OCI-LY3 (cell line): Measurements from ENCODE around the gene TBX10.

Source experiments
- H2AFZ ChIP-seq: fragments of 200-600, 300-600 bp; shearing (Covaris generic); 2 replicates; pipeline ENCODE4 v1.6.0; 2014; ENCODE audit warnings: antibody characterized with exemption, low read depth, low read length
- H3K27ac ChIP-seq: fragments of 200-600, 300-600 bp; sonication (generic); 2 replicates; pipeline ENCODE4 v1.5.1; 2014; ENCODE audit warnings: mild to moderate bottlenecking, low read length, moderate library complexity, mixed read lengths
- H3K27me3 ChIP-seq: fragments of 200-600, 300-600 bp; sonication (generic); 2 replicates; pipeline ENCODE4 v1.6.1; 2014; ENCODE audit warnings: low read depth, low read length, mixed read lengths
- H3K36me3 ChIP-seq: fragments of 200-600, 300-600 bp; sonication (generic); replicated peaks from 2 replicates; pipeline ENCODE3; 2014; ENCODE audit warnings: low read depth, low read length, mixed read lengths
- H3K4me1 ChIP-seq: fragments of 300-600, 200-600 bp; sonication (generic); 2 replicates; pipeline ENCODE4 v1.6.1; 2014; ENCODE audit warnings: low read length, mixed read lengths
- H3K4me2 ChIP-seq: fragments of 200-600, 300-600 bp; sonication (generic); 2 replicates; pipeline ENCODE4 v1.6.1; 2014; ENCODE audit warnings: low read length, mixed read lengths
- H3K4me3 ChIP-seq: fragments of 300-600, 200-600 bp; sonication (generic); 2 replicates; pipeline ENCODE4 v1.5.1; 2014; ENCODE audit warnings: antibody characterized with exemption, mild to moderate bottlenecking, low read length, moderate library complexity
- H3K79me2 ChIP-seq: fragments of 300-600, 200-600 bp; shearing (Covaris generic); 2 replicates; pipeline ENCODE4 v1.6.1; 2014; ENCODE audit warnings: mild to moderate bottlenecking, low read length, mixed read lengths
- H3K9ac ChIP-seq: fragments of 300-600, 200-600 bp; shearing (Covaris generic); 2 replicates; pipeline ENCODE4 v1.6.0; 2014; ENCODE audit warnings: mild to moderate bottlenecking, low read length, moderate library complexity
- H3K9me3 ChIP-seq: fragments of 200-600, 300-600 bp; shearing (Covaris generic); 2 replicates; pipeline ENCODE4 v1.6.1; 2014; ENCODE audit warnings: low read length, mixed read lengths; ENCODE audit not compliant: insufficient read depth
- H4K20me1 ChIP-seq: fragments of 200-600, 300-600 bp; sonication (generic); 2 replicates; pipeline ENCODE4 v1.6.1; 2016; ENCODE audit warnings: low read length, mixed read lengths; ENCODE audit not compliant: insufficient read depth
- CTCF ChIP-seq: fragments of 200-600, 300-600 bp; sonication (generic); IDR thresholded peaks from 2 replicates; pipeline ENCODE4 v1.5.1; 2014; ENCODE audit warnings: antibody characterized with exemption, low read length, low read depth
- EZH2phosphoT487 ChIP-seq: fragments of 200-600 bp; shearing (Covaris generic); IDR thresholded peaks from 2 replicates; pipeline ENCODE4 v1.6.1; 2018; ENCODE audit warnings: antibody characterized with exemption, mixed run types, low read depth

Gene TBX10

GRCh38 chr11:67656278-67656922 is 16.8 kb upstream of the TBX10 start:
- TF ChIP-seq EZH2phosphoT487: no peak
- H3K4me1 ChIP-seq: peaks cover 11% of the 10 kb centered on the region
- H3K4me3 ChIP-seq: no peak overlapping the region
- H3K4me2 ChIP-seq: no peak overlapping the region
- H3K27ac ChIP-seq: no peak overlapping the region
- H4K20me1 ChIP-seq: no peaks in the 10 kb centered on the region
- H3K9me3 ChIP-seq: peaks cover 26% of the 10 kb centered on the region
- H3K36me3 ChIP-seq: peaks cover 4% of the 10 kb centered on the region
- no peaks in the 10 kb centered on the region for H3K79me2 ChIP-seq
- no peak overlapping the region for H3K9ac ChIP-seq
- peaks cover 17% of the 10 kb centered on the region for H3K27me3 ChIP-seq
- H2AFZ ChIP-seq: no peak overlapping the region

GRCh38 chr11:67654225-67654624 is 14.7 kb upstream of the TBX10 start:
- TF ChIP-seq EZH2phosphoT487: no peak
- no peaks in the 10 kb centered on the region for H3K79me2 ChIP-seq
- H3K27me3 ChIP-seq: peaks cover 10% of the 10 kb centered on the region; the same call in 1 of the 2 replicates
- H3K4me2 ChIP-seq: no peak overlapping the region
- H3K4me1 ChIP-seq: peaks cover 27% of the 10 kb centered on the region
- H3K27ac ChIP-seq: no peak overlapping the region
- H3K9ac ChIP-seq: no peak overlapping the region
- H3K9me3 ChIP-seq: peaks cover 26% of the 10 kb centered on the region
- H3K36me3 ChIP-seq: peaks cover 4% of the 10 kb centered on the region
- H3K4me3 ChIP-seq: no peak overlapping the region
- no peaks in the 10 kb centered on the region for H4K20me1 ChIP-seq
- no peak overlapping the region for H2AFZ ChIP-seq

GRCh38 chr11:67652965-67653845 is 13.6 kb upstream of the TBX10 start:
- H3K4me2 ChIP-seq: no peak overlapping the region

GRCh38 chr11:67651976-67652781 is 12.6 kb upstream of the TBX10 start:
- Histone ChIP-seq H3K27ac (no peak overlapping the region), H3K9ac (no peak overlapping the region), H3K4me1 (peaks cover 38% of the 10 kb centered on the region), H3K9me3 (peaks cover 19% of the 10 kb centered on the region; the same call in 1 of the 2 replicates), H3K4me3 (no peak overlapping the region), H2AFZ (no peak overlapping the region), H3K79me2 (no peaks in the 10 kb centered on the region), H4K20me1 (no peaks in the 10 kb centered on the region), H3K36me3 (no peaks in the 10 kb centered on the region), H3K27me3 (peaks cover 8% of the 10 kb centered on the region), H3K4me2 (no peak overlapping the region)
- no peak for TF ChIP-seq EZH2phosphoT487

More at GRCh38 chr11:67652965-67653845, 13.6 kb upstream of the TBX10 start:
- Histone ChIP-seq H3K79me2 (no peaks in the 10 kb centered on the region), H4K20me1 (no peaks in the 10 kb centered on the region), H3K27ac (no peak overlapping the region), H3K9me3 (peaks cover 26% of the 10 kb centered on the region), H3K27me3 (peaks cover 7% of the 10 kb centered on the region; the same call in 1 of the 2 replicates), H3K9ac (no peak overlapping the region), H3K4me3 (no peak overlapping the region), H3K4me1 (peaks cover 36% of the 10 kb centered on the region), H2AFZ (no peak overlapping the region), H3K36me3 (peaks cover 4% of the 10 kb centered on the region)
- TF ChIP-seq EZH2phosphoT487: no peak
- no peak for TF ChIP-seq CTCF
